Measurements from ENCODE around the gene SLIT3.
A peak's percentile ranks its signal among the peaks of the same experiment; 100 is the strongest.

SLIT3 gene

GRCh38 chr5:168721002-168721753 is 579.8 kb downstream of the SLIT3 start:
- H3K9me3 Mint-ChIP-seq: no peaks in the 10 kb centered on the region
- H3K36me3 Mint-ChIP-seq (ENCODE audit: low read depth): no peaks in the 10 kb centered on the region
- no peaks in the 10 kb centered on the region for H3K4me1 Mint-ChIP-seq (ENCODE audit: low read depth)
- no peak overlapping the region for H3K27ac Mint-ChIP-seq
- H3K27me3 Mint-ChIP-seq (ENCODE audit: low read depth): no peaks in the 10 kb centered on the region
- DNase-seq (ENCODE audit: low spot score): no peak
- no peak overlapping the region for H3K4me3 Mint-ChIP-seq

DNA sequence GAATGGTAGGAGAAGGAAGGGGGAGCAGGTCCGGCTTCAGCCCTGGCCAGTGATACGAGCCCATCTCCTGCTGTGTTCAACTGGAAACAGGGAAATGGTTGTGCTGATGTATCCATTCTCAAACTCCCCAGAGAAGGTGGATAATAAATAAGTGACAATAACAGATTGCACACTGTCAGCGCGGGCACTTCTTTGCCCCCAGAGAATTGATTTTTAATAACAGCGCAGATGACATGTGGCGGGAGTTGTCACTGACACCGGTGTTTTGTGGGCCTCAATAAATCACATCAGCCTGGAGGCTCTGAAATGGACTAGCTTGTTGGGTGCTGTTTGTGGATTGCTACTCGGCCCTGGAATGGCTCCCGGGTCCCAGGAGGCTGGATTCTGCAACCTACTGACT is 580.4 kb downstream of the SLIT3 start:
- Mint-ChIP-seq H3K4me3 (no peak overlapping the region), H3K9me3 (no peaks in the 10 kb centered on the region), H3K27me3 (ENCODE audit: low read depth) (no peaks in the 10 kb centered on the region), H3K36me3 (ENCODE audit: low read depth) (no peaks in the 10 kb centered on the region), H3K27ac (no peak overlapping the region), H3K4me1 (ENCODE audit: low read depth) (no peaks in the 10 kb centered on the region)
- DNase-seq (ENCODE audit: low spot score): no peak

GRCh38 chr5:168714046-168714445 is 586.9 kb downstream of the SLIT3 start:
- Mint-ChIP-seq H3K4me1 (ENCODE audit: low read depth) (no peaks in the 10 kb centered on the region), H3K9me3 (no peaks in the 10 kb centered on the region), H3K27ac (no peak overlapping the region), H3K36me3 (ENCODE audit: low read depth) (no peaks in the 10 kb centered on the region), H3K27me3 (ENCODE audit: low read depth) (no peaks in the 10 kb centered on the region), H3K4me3 (no peak overlapping the region)
- DNase-seq (ENCODE audit: low spot score): no peak

DNA sequence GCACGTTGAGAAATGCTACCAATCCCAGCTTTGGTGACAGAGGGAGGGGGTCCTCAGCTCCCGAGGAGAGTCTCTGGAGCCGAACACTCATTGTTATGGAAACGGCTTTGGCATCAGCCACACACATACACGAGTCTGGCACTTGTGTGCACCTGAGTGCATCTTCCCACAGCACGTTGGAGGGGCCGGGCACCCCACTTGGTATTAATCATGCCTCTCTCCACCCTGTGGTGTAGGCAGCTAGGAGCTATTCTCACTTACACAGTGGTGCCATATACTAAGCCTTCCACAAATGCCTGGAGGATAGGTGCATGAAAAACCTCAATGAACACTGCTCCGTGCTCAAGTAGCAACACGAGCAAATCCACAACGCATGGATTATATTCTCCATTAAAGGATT is 587.9 kb downstream of the SLIT3 start:
- H3K27me3 Mint-ChIP-seq (ENCODE audit: low read depth): no peaks in the 10 kb centered on the region
- H3K4me3 Mint-ChIP-seq: no peak overlapping the region
- H3K9me3 Mint-ChIP-seq: no peaks in the 10 kb centered on the region
- H3K27ac Mint-ChIP-seq: no peak overlapping the region
- H3K36me3 Mint-ChIP-seq (ENCODE audit: low read depth): no peaks in the 10 kb centered on the region
- H3K4me1 Mint-ChIP-seq (ENCODE audit: low read depth): no peaks in the 10 kb centered on the region
- DNase-seq (ENCODE audit: low spot score): no peak

DNA sequence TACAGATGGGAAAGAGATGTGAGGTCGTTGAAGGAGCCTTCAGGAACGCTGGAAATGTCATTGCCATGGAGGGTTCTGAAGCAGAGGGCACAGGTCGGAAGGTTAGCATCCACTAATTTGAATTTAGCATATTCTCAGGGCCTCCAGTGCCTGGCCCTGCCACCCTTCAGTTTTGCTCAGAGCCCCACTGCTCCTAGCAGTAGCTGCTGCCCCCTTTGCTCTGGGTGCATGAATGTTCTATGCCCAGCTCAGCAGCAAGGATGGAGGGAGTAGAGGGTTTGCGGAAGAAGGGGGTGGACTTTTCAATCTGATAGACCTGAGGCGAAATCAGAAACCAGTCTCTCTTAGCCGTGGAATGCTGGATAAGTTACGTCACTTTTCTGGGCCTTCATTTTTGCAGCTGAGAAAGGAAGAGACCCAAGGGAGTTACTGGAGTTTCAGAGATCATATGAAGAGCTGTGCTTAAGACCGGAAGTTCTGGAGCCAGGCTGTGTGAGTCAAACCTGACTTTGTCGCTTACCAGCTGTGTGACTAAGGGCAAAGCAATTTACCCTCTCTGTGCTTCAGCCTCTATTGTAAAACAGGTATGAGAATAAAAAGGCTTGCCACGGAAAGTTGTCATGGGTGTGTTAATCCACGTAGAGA is 588.5 kb downstream of the SLIT3 start:
- no peak for DNase-seq (ENCODE audit: low spot score)
- Mint-ChIP-seq H3K4me3 (no peak overlapping the region), H3K4me1 (ENCODE audit: low read depth) (no peaks in the 10 kb centered on the region), H3K27ac (no peak overlapping the region), H3K27me3 (ENCODE audit: low read depth) (no peaks in the 10 kb centered on the region), H3K9me3 (no peaks in the 10 kb centered on the region), H3K36me3 (ENCODE audit: low read depth) (no peaks in the 10 kb centered on the region)

GRCh38 chr5:168710706-168711105 is 590.2 kb downstream of the SLIT3 start:
- no peaks in the 10 kb centered on the region for H3K9me3 Mint-ChIP-seq
- H3K4me3 Mint-ChIP-seq: no peak overlapping the region
- no peak overlapping the region for H3K27ac Mint-ChIP-seq
- no peaks in the 10 kb centered on the region for H3K4me1 Mint-ChIP-seq (ENCODE audit: low read depth)
- no peaks in the 10 kb centered on the region for H3K27me3 Mint-ChIP-seq (ENCODE audit: low read depth)
- H3K36me3 Mint-ChIP-seq (ENCODE audit: low read depth): no peaks in the 10 kb centered on the region
- no peak for DNase-seq (ENCODE audit: low spot score)

- DNase-seq (ENCODE audit: low spot score): no peak
- Mint-ChIP-seq H3K27ac (no peak overlapping the region), H3K36me3 (ENCODE audit: low read depth) (no peaks in the 10 kb centered on the region), H3K4me3 (no peak overlapping the region), H3K27me3 (ENCODE audit: low read depth) (no peaks in the 10 kb centered on the region), H3K9me3 (no peaks in the 10 kb centered on the region), H3K4me1 (ENCODE audit: low read depth) (no peaks in the 10 kb centered on the region)
Observed at GRCh38 chr5:168707716-168708695, 592.9 kb downstream of the SLIT3 start.

GRCh38 chr5:168706655-168707069 is 594.3 kb downstream of the SLIT3 start:
- Mint-ChIP-seq H3K27me3 (ENCODE audit: low read depth) (no peaks in the 10 kb centered on the region), H3K4me3 (no peak overlapping the region), H3K4me1 (ENCODE audit: low read depth) (no peaks in the 10 kb centered on the region), H3K27ac (no peak overlapping the region), H3K36me3 (ENCODE audit: low read depth) (no peaks in the 10 kb centered on the region), H3K9me3 (no peaks in the 10 kb centered on the region)
- peak; percentile 25 for DNase-seq (ENCODE audit: low spot score)

DNA sequence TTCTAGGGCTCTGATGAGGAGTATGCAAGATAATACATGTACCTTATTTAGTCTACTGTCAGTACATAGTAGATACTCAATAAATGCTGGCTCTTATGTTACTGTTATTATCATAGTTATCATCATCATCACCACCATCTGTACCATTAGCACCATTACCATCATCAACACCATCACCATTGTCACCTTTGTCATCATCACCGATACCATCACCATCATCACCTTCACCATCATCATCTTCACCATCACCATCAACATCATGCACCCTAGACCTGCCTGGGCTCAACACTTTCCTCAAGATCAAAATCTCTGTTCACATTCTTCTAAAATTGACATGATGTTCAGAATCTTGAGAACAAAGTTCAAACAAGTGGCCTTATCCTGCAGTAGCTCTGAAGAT is 595.6 kb downstream of the SLIT3 start:
- H3K4me3 Mint-ChIP-seq: no peak overlapping the region
- no peak for DNase-seq (ENCODE audit: low spot score)
- H3K4me1 Mint-ChIP-seq (ENCODE audit: low read depth): no peaks in the 10 kb centered on the region
- no peaks in the 10 kb centered on the region for H3K27me3 Mint-ChIP-seq (ENCODE audit: low read depth)
- H3K9me3 Mint-ChIP-seq: no peaks in the 10 kb centered on the region
- H3K27ac Mint-ChIP-seq: no peak overlapping the region
- H3K36me3 Mint-ChIP-seq (ENCODE audit: low read depth): no peaks in the 10 kb centered on the region

DNA sequence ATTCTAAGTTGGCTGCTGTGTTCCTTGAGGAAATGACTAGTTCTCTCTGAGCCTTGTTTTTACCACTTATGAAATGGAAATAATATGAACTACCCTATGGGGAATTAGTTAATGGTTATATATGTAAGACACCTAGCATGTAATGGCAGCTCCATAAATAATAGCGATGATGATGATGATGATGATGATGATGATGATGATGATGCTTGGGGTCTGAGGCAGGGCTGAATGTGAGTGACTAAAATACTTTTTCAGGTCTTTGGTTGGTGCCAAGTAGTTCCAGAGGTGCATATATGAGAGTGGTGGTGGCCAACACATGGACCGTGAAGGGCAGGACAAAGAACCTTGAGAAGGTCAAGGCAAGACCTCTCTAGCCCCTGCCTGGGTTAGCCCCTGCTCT is 598.4 kb downstream of the SLIT3 start:
- H3K4me3 Mint-ChIP-seq: no peak overlapping the region
- no peak overlapping the region for H3K27ac Mint-ChIP-seq
- H3K4me1 Mint-ChIP-seq (ENCODE audit: low read depth): no peaks in the 10 kb centered on the region
- no peaks in the 10 kb centered on the region for H3K27me3 Mint-ChIP-seq (ENCODE audit: low read depth)
- H3K36me3 Mint-ChIP-seq (ENCODE audit: low read depth): no peaks in the 10 kb centered on the region
- no peaks in the 10 kb centered on the region for H3K9me3 Mint-ChIP-seq
- DNase-seq (ENCODE audit: low spot score): no peak

- H3K4me1 Mint-ChIP-seq (ENCODE audit: low read depth): no peaks in the 10 kb centered on the region
- no peaks in the 10 kb centered on the region for H3K9me3 Mint-ChIP-seq
- no peaks in the 10 kb centered on the region for H3K27me3 Mint-ChIP-seq (ENCODE audit: low read depth)
- no peak for DNase-seq (ENCODE audit: low spot score)
- no peaks in the 10 kb centered on the region for H3K36me3 Mint-ChIP-seq (ENCODE audit: low read depth)
- no peak overlapping the region for H3K4me3 Mint-ChIP-seq
- H3K27ac Mint-ChIP-seq: no peak overlapping the region
Observed at GRCh38 chr5:168701641-168702040, 599.3 kb downstream of the SLIT3 start.

DNA sequence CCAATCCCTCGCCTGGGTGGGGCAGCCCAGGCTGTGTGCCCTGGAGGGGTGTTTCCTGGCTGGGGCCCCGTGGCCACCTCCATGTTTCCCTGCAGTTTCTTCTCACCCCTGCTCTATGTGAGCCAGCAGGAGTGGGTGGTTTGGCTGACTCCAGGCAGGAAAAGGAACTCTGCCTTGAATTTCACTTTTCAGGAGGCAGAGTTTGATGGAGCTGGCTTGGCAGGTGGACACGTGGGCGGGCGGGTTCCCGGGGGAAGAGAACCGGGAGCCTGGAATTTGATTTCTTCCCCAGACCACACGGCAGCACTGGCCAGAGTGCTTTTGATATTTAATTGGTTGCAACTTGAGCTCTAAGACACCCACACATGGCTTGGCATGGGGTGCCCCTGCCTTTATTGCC is 601.9 kb downstream of the SLIT3 start:
- no peak for DNase-seq (ENCODE audit: low spot score)
- no peak overlapping the region for H3K4me3 Mint-ChIP-seq
- H3K27me3 Mint-ChIP-seq (ENCODE audit: low read depth): no peaks in the 10 kb centered on the region
- H3K36me3 Mint-ChIP-seq (ENCODE audit: low read depth): no peaks in the 10 kb centered on the region
- H3K9me3 Mint-ChIP-seq: no peaks in the 10 kb centered on the region
- no peak overlapping the region for H3K27ac Mint-ChIP-seq
- no peaks in the 10 kb centered on the region for H3K4me1 Mint-ChIP-seq (ENCODE audit: low read depth)

DNA sequence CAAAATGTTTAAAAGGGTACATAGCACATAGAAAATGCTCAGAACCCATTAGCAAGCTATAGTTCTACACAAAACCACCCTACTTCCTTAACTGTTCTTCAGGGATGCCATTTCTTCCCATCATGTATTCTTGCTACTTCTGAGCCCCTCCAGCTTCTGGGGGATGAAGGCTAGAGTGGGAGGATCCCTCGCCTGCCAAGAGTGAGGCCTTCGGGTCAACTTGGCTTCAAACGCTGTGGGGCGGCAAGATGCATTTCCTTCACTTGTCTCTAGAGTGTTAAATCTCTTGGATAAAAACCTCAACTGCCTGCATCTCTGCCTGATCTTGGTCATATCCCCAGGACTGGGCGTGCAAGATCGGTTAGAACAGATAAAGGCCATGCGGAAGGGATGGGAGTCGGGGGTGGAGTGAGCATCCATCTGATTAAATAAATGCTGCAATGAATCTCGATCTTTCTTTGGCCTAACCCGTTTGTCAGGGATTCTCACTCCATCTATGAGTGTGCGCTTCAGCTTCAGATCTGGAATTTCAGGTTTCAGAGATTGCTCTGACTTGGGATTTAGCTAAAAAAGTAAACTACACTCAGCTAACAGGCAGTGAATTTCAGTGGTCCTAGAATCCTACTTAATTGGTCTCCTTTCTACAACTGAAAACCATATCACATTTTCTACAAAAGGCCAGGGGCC is 603.8 kb downstream of the SLIT3 start:
- H3K9me3 Mint-ChIP-seq: no peaks in the 10 kb centered on the region
- H3K4me1 Mint-ChIP-seq (ENCODE audit: low read depth): no peaks in the 10 kb centered on the region
- no peak overlapping the region for H3K27ac Mint-ChIP-seq
- H3K36me3 Mint-ChIP-seq (ENCODE audit: low read depth): no peaks in the 10 kb centered on the region
- H3K4me3 Mint-ChIP-seq: no peak overlapping the region
- H3K27me3 Mint-ChIP-seq (ENCODE audit: low read depth): no peaks in the 10 kb centered on the region
- DNase-seq (ENCODE audit: low spot score): no peak

Data from T-helper 2 cell treated with Interferon-gamma antibody and Interleukin-4, amounts not matched to agents 5 μg/mL and 100 μg/mL, for 36 hours (primary cell).